MM.1S (cell line): Measurements from ENCODE around the gene DCDC2C.
A peak's percentile ranks its signal among the peaks of the same experiment; 100 is the strongest.

Experiments
- DNase-seq: peaks from one replicate; pipeline ENCODE4 v3.0.0-alpha.2; 2015
- H2AFZ ChIP-seq: fragments of 300-600 bp; sonication (generic); 2 replicates; pipeline ENCODE4 v1.6.0; 2016; ENCODE audit warnings: antibody characterized with exemption, low read length
- H3F3A ChIP-seq: fragments of 300-600 bp; sonication (generic); 2 replicates; pipeline ENCODE4 v1.6.1; 2016; ENCODE audit warnings: mild to moderate bottlenecking, antibody characterized with exemption, low read length, moderate library complexity, mixed read lengths; ENCODE audit not compliant: insufficient read depth
- H3K27ac ChIP-seq: fragments of 300-600 bp; sonication (generic); 2 replicates; pipeline ENCODE4 v1.5.1; 2016; ENCODE audit warnings: mild to moderate bottlenecking, low read length
- H3K27me3 ChIP-seq: fragments of 300-600 bp; sonication (generic); replicated peaks from 2 replicates; pipeline ENCODE4 v1.6.0; 2016; ENCODE audit warnings: low read length; ENCODE audit not compliant: insufficient read depth
- H3K36me3 ChIP-seq: fragments of 300-600 bp; sonication (generic); replicated peaks from 2 replicates; pipeline ENCODE4 v1.6.1; 2016; ENCODE audit warnings: mild to moderate bottlenecking, low read length, mixed read lengths; ENCODE audit not compliant: insufficient read depth
- H3K4me1 ChIP-seq: fragments of 300-600 bp; sonication (generic); 2 replicates; pipeline ENCODE4 v1.6.1; 2016; ENCODE audit warnings: low read length, mixed read lengths
- H3K4me2 ChIP-seq: fragments of 300-600 bp; sonication (generic); 2 replicates; pipeline ENCODE4 v1.6.0; 2016; ENCODE audit warnings: low read depth, low read length
- H3K4me3 ChIP-seq: fragments of 300-600 bp; sonication (generic); 2 replicates; pipeline ENCODE4 v1.5.1; 2016; ENCODE audit warnings: low read length, mixed read lengths
- H3K79me2 ChIP-seq: fragments of 300-600 bp; sonication (generic); 2 replicates; pipeline ENCODE4 v1.6.1; 2016; ENCODE audit warnings: mixed run types, low read length, mixed read lengths
- H3K9ac ChIP-seq: fragments of 300-600 bp; sonication (generic); 2 replicates; pipeline ENCODE4 v1.6.1; 2016; ENCODE audit warnings: low read length, mixed read lengths
- H3K9me2 ChIP-seq: fragments of 300-600 bp; sonication (generic); replicated peaks from 2 replicates; pipeline ENCODE4 v1.6.1; 2016; ENCODE audit warnings: mild to moderate bottlenecking, low read length, mixed read lengths; ENCODE audit not compliant: insufficient read depth
- H3K9me3 ChIP-seq: fragments of 300-600 bp; sonication (generic); replicated peaks from 2 replicates; pipeline ENCODE4 v1.6.1; 2016; ENCODE audit warnings: mild to moderate bottlenecking, low read length, mixed read lengths; ENCODE audit not compliant: insufficient read depth
- H4K20me1 ChIP-seq: fragments of 300-600 bp; sonication (generic); 2 replicates; pipeline ENCODE4 v1.6.1; 2016; ENCODE audit warnings: mild to moderate bottlenecking, low read length, moderate library complexity, mixed read lengths; ENCODE audit not compliant: insufficient read depth
- CTCF ChIP-seq: fragments of 300-600 bp; sonication (generic); IDR thresholded peaks from 2 replicates; pipeline ENCODE4 v1.5.1; 2016; ENCODE audit warnings: antibody characterized with exemption, low read length, mixed read lengths
- EZH2 ChIP-seq: fragments of 300-600 bp; sonication (generic); optimal IDR thresholded peaks from 2 replicates; pipeline ENCODE3; 2017; ENCODE audit warnings: low read depth, mild to moderate bottlenecking, antibody characterized with exemption, low read length, mixed read lengths
- EZH2phosphoT487 ChIP-seq: fragments of 300-600 bp; sonication (generic); IDR thresholded peaks from 2 replicates; pipeline ENCODE4 v1.6.1; 2018; ENCODE audit warnings: antibody characterized with exemption, low read length

The DCDC2C gene

GRCh38 chr2:3780477-3781402 is 77.4 kb downstream of the DCDC2C start:
- H3K27me3 ChIP-seq, result no peaks in the 10 kb centered on the region
- H2AFZ ChIP-seq, result peak overlapping the region; percentile 61
- H3K4me2 ChIP-seq, result peak overlapping the region; percentile 49
- H3K9ac ChIP-seq, result no peak overlapping the region
- DNase-seq, result peak; percentile 53
- H3F3A ChIP-seq, result no peaks in the 10 kb centered on the region
- no peaks in the 10 kb centered on the region for H3K36me3 ChIP-seq
- H4K20me1 ChIP-seq, result no peaks in the 10 kb centered on the region
- H3K4me3 ChIP-seq, result no peak overlapping the region
- H3K9me3 ChIP-seq, result no peaks in the 10 kb centered on the region
- H3K79me2 ChIP-seq, result no peaks in the 10 kb centered on the region
- no peak overlapping the region for H3K27ac ChIP-seq
- no peaks in the 10 kb centered on the region for H3K4me1 ChIP-seq
- H3K9me2 ChIP-seq, result no peaks in the 10 kb centered on the region
- peak; percentile 59 for TF ChIP-seq CTCF
- TF ChIP-seq EZH2phosphoT487, result no peak
- TF ChIP-seq EZH2, result no peak

GRCh38 chr2:3784731-3785130 is 81.4 kb downstream of the DCDC2C start:
- Histone ChIP-seq H3K4me1 (no peaks in the 10 kb centered on the region), H3K4me2 (no peak overlapping the region), H3F3A (no peaks in the 10 kb centered on the region), H3K27me3 (no peaks in the 10 kb centered on the region), H3K27ac (no peak overlapping the region), H3K9me3 (no peaks in the 10 kb centered on the region), H4K20me1 (no peaks in the 10 kb centered on the region), H3K9me2 (no peaks in the 10 kb centered on the region), H3K36me3 (no peaks in the 10 kb centered on the region), H2AFZ (no peak overlapping the region), H3K9ac (no peak overlapping the region), H3K4me3 (no peak overlapping the region), H3K79me2 (no peaks in the 10 kb centered on the region)
- no peak for DNase-seq
- TF ChIP-seq EZH2, result no peak
- no peak for TF ChIP-seq CTCF
- no peak for TF ChIP-seq EZH2phosphoT487

GRCh38 chr2:3785220-3785889 is 82.0 kb downstream of the DCDC2C start:
- no peak overlapping the region for H2AFZ ChIP-seq
- H3K9me2 ChIP-seq, result no peaks in the 10 kb centered on the region
- no peaks in the 10 kb centered on the region for H3F3A ChIP-seq
- TF ChIP-seq EZH2 (no peak), CTCF (no peak), EZH2phosphoT487 (no peak)
- no peak overlapping the region for H3K27ac ChIP-seq
- no peak overlapping the region for H3K4me3 ChIP-seq
- no peak overlapping the region for H3K9ac ChIP-seq
- H3K9me3 ChIP-seq, result no peaks in the 10 kb centered on the region
- no peaks in the 10 kb centered on the region for H3K79me2 ChIP-seq
- H3K36me3 ChIP-seq, result no peaks in the 10 kb centered on the region
- no peak for DNase-seq
- no peaks in the 10 kb centered on the region for H3K27me3 ChIP-seq
- no peaks in the 10 kb centered on the region for H4K20me1 ChIP-seq
- no peak overlapping the region for H3K4me2 ChIP-seq
- no peaks in the 10 kb centered on the region for H3K4me1 ChIP-seq
